Muscle layer of duodenum (tissue), 2 donors: Measurements from ENCODE around the gene PRKCA.

ENCODE experiments used
- H3K27ac ChIP-seq: one replicate; pipeline ENCODE4 v1.7.0; 2013; ENCODE audit warnings: mild to moderate bottlenecking, low read length
- H3K27me3 ChIP-seq: one replicate; pipeline ENCODE4 v1.7.0; 2013; ENCODE audit warnings: low read depth, mild to moderate bottlenecking, control low read depth, low read length
- H3K36me3 ChIP-seq, 2 donors: one replicate each; pipeline ENCODE4 v1.7.0; 2013; ENCODE audit warnings: low read length in 2 of 2, control low read depth in 1 of 2, mild to moderate bottlenecking in 1 of 2; ENCODE audit not compliant: insufficient read depth in 2 of 2, control insufficient read depth in 1 of 2
- H3K4me1 ChIP-seq, 2 donors: one replicate each; pipeline ENCODE4 v1.7.0; 2013; ENCODE audit warnings: low read length in 2 of 2, mild to moderate bottlenecking in 2 of 2, control low read depth in 1 of 2, moderate library complexity in 1 of 2; ENCODE audit not compliant: insufficient read depth in 2 of 2, control insufficient read depth in 1 of 2
- H3K4me3 ChIP-seq, 2 donors: one replicate each; pipeline ENCODE4 v1.7.0; 2013; ENCODE audit warnings: low read length in 2 of 2, low read depth in 1 of 2, mild to moderate bottlenecking in 1 of 2
- H3K9me3 ChIP-seq, 2 donors: one replicate each; pipeline ENCODE4 v1.7.0; 2013; ENCODE audit warnings: low read length in 2 of 2, control low read depth in 1 of 2, mild to moderate bottlenecking in 1 of 2; ENCODE audit not compliant: control insufficient read depth in 1 of 2
- donor health status: healthy.

Gene PRKCA

GRCh38 chr17:66272811-66273585 lies 29.4 kb upstream of the PRKCA start:
- no peaks in the 10 kb centered on the region for H3K27me3 ChIP-seq
- H3K27ac ChIP-seq: no peak overlapping the region
- no peak overlapping the region for H3K4me3 ChIP-seq
- H3K36me3 ChIP-seq: no peaks in the 10 kb centered on the region
- no peaks in the 10 kb centered on the region for H3K9me3 ChIP-seq
- H3K4me1 ChIP-seq: peaks cover 0 to 7% of the 10 kb centered on the region in 2 donors

GRCh38 chr17:66273586-66273848 lies 28.9 kb upstream of the PRKCA start:
- Histone ChIP-seq H3K27ac (no peak overlapping the region), H3K4me1 (peaks cover 0 to 7% of the 10 kb centered on the region in 2 donors), H3K27me3 (no peaks in the 10 kb centered on the region), H3K4me3 (no peak overlapping the region), H3K9me3 (no peaks in the 10 kb centered on the region), H3K36me3 (no peaks in the 10 kb centered on the region)

- Histone ChIP-seq H3K27me3 (no peaks in the 10 kb centered on the region), H3K4me3 (no peak overlapping the region), H3K4me1 (peaks cover 0 to 7% of the 10 kb centered on the region in 2 donors), H3K9me3 (no peaks in the 10 kb centered on the region), H3K36me3 (no peaks in the 10 kb centered on the region), H3K27ac (no peak overlapping the region)
These were observed 26.8 kb upstream of the PRKCA start for GRCh38 chr17:66275651-66276050.

DNA sequence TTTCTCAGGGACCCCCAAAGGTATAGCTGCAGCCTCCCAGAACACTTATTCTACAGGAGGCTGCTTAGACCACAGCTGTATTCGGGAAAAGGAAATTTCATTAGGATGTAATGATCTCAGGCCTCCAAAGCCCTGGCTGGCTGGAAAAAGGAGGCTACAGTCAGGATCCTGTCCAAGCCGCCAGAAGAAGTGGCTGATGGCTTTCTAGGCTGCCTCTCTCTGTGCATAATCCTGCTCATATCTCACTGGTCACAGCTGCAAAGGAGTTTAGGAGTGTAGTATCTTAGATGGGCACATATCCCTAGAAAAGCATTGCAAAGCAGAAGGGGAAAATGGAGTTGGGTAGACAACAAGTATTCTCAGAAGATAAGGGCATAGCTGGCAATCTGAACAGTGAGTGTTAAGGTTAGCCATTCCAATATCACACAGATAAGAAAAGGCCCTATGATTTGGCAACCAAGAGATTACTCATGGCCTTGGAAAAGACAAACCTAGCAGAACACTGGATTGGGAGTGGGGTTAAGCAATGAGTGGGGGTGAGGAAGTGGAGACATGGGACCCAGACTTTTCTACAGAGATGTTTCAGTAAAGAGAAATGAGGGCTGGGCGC lies 26.0 kb upstream of the PRKCA start:
- Histone ChIP-seq H3K27ac (no peak overlapping the region), H3K36me3 (no peaks in the 10 kb centered on the region), H3K27me3 (no peaks in the 10 kb centered on the region), H3K9me3 (no peaks in the 10 kb centered on the region), H3K4me3 (no peak overlapping the region), H3K4me1 (peaks cover 0 to 7% of the 10 kb centered on the region in 2 donors)

- H3K27me3 ChIP-seq: no peaks in the 10 kb centered on the region
- H3K27ac ChIP-seq: no peak overlapping the region
- no peak overlapping the region for H3K4me3 ChIP-seq
- no peaks in the 10 kb centered on the region for H3K9me3 ChIP-seq
- no peaks in the 10 kb centered on the region for H3K36me3 ChIP-seq
- peaks cover 0 to 7% of the 10 kb centered on the region in 2 donors for H3K4me1 ChIP-seq
These were observed 25.2 kb upstream of the PRKCA start for GRCh38 chr17:66277191-66277590.

DNA sequence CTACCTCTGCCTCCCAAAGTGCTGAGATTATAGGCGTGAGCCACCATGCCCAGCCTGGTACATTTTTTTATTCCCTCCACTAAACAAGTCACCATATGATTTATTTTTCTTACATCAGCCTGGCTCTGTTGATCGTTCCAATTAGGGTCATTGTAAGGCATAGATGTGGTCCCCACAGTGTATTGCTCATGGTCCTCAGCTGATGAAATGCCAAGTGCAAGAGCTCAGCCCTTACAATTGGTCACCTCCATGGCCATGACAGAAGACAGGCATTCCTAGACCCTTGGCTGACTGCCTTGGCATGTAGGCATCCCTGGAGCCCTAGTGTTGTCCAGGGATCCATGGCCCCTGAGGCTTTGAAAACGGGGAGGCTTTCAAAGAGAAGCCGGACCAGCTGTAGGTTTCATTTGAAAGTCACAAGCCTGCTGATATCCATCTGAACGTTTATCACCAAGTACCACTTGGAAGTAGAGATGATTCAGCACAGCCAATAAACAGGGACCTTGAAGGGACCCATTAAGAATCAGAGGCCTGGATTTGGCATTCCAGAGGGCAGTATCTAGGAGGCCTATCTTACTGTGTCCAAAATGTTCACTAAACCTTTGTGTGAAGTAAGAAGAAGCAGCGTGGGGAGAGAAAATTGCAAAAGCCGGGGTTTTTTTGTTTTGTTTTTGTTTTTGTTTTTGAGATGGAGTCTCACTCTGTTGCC lies 20.6 kb upstream of the PRKCA start:
- Histone ChIP-seq H3K4me1 (peaks cover 0 to 5% of the 10 kb centered on the region in 2 donors), H3K36me3 (no peaks in the 10 kb centered on the region), H3K4me3 (no peak overlapping the region), H3K27me3 (no peaks in the 10 kb centered on the region), H3K9me3 (no peaks in the 10 kb centered on the region), H3K27ac (no peak overlapping the region)

GRCh38 chr17:66283296-66283934 lies 19.0 kb upstream of the PRKCA start:
- Histone ChIP-seq H3K27me3 (no peaks in the 10 kb centered on the region), H3K36me3 (no peaks in the 10 kb centered on the region), H3K9me3 (no peaks in the 10 kb centered on the region), H3K4me3 (no peak overlapping the region), H3K4me1 (peaks cover 0 to 5% of the 10 kb centered on the region in 2 donors), H3K27ac (no peak overlapping the region)

- Histone ChIP-seq H3K27ac (no peak overlapping the region), H3K36me3 (no peaks in the 10 kb centered on the region), H3K27me3 (no peaks in the 10 kb centered on the region), H3K9me3 (no peaks in the 10 kb centered on the region), H3K4me3 (no peak overlapping the region), H3K4me1 (peaks cover 0 to 5% of the 10 kb centered on the region in 2 donors)
These were observed 18.4 kb upstream of the PRKCA start for GRCh38 chr17:66283971-66284370.

GRCh38 chr17:66285149-66285548 lies 17.3 kb upstream of the PRKCA start:
- Histone ChIP-seq H3K27ac (no peak overlapping the region), H3K36me3 (no peaks in the 10 kb centered on the region), H3K9me3 (no peaks in the 10 kb centered on the region), H3K27me3 (no peaks in the 10 kb centered on the region), H3K4me1 (peaks cover 0 to 5% of the 10 kb centered on the region in 2 donors), H3K4me3 (no peak overlapping the region)

- no peak overlapping the region for H3K27ac ChIP-seq
- H3K4me3 ChIP-seq: no peak overlapping the region
- no peaks in the 10 kb centered on the region for H3K9me3 ChIP-seq
- no peaks in the 10 kb centered on the region for H3K27me3 ChIP-seq
- peaks cover 0 to 5% of the 10 kb centered on the region in 2 donors for H3K4me1 ChIP-seq
- no peaks in the 10 kb centered on the region for H3K36me3 ChIP-seq
These were observed 14.5 kb upstream of the PRKCA start for GRCh38 chr17:66287911-66288310.

DNA sequence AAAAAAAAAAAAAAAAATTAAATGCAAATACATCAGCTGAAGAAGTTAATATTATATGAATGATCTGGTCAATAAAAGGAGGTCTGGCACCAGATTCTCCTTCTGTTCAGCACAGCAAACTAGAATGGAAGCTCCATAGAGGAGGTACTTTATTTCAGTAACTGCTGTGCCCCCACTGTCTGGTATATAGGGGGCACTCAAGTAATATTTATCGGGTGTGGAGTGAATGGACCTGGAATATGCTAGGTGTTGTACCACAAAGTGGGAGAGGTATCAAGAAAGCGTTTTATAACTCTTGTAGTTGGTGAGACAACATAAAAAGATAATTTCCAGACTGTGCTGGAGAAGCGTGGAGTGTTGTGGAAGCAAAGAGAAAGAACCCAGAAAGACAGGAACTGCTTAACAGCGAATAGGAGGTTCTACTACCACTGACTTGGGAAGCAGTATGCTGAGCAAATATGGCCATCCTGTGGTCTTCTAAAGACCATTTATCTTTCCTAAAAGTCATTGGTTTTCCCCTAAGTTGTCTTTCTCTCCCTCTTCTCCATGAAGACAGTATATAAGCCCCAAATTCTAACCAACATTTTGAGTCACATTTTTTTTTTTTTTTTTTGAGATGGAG lies 12.2 kb upstream of the PRKCA start:
- no peaks in the 10 kb centered on the region for H3K36me3 ChIP-seq
- no peaks in the 10 kb centered on the region for H3K4me1 ChIP-seq
- no peak overlapping the region for H3K27ac ChIP-seq
- H3K9me3 ChIP-seq: no peaks in the 10 kb centered on the region
- no peak overlapping the region for H3K4me3 ChIP-seq
- no peaks in the 10 kb centered on the region for H3K27me3 ChIP-seq
